ENCODE data around the gene KDM4B.

- no peak for TF ChIP-seq CTCF (IDR thresholded peaks at IDR 0.05)
- TF ChIP-seq POLR2A (IDR thresholded peaks at IDR 0.05) = no peak
Observed at GRCh38 chr19:5093297-5093928, 124.5 kb downstream of the KDM4B start.
